Peyer's patch (tissue), 4 donors: ENCODE results near the gene USP1. TPM values are rescaled to one million over a fixed set of nuclear protein-coding genes. Genes with fewer than 3 reads are reported as not detected.

ENCODE experiments used
- DNase-seq, 3 donors: peaks; one replicate each; pipeline ENCODE4 v3.0.0-alpha.2; 2017 to 2019
- H3K27ac ChIP-seq, 4 donors: fragments of 200-600 bp; sonication (generic); one replicate each; pipeline ENCODE4 v1.5.1; 2016 to 2019
- H3K27me3 ChIP-seq, 2 donors: fragments of 200-600 bp; sonication (generic); one replicate each; pipeline ENCODE4 v1.5.1; 2019
- H3K36me3 ChIP-seq, 3 donors: fragments of 200-600 bp; sonication (generic); one replicate each; pipeline ENCODE4 v1.5.1; 2016 to 2019
- H3K4me1 ChIP-seq, 4 donors: fragments of 200-600 bp; sonication (generic); one replicate each; pipeline ENCODE4 v1.5.1; 2016 to 2019
- H3K4me3 ChIP-seq, 4 donors: fragments of 200-600 bp; sonication (generic); 1 replicate in 3 of 4; 2 replicates in 1 of 4; pipeline ENCODE4 v1.5.1; 2016 to 2019; ENCODE audit warnings: mild to moderate bottlenecking in 1 of 4
- H3K9me3 ChIP-seq, 4 donors: fragments of 200-600 bp; sonication (generic); one replicate each; pipeline ENCODE4 v1.5.1; 2016 to 2019; ENCODE audit warnings: mild to moderate bottlenecking in 1 of 4
- CTCF ChIP-seq, 6 experiments: fragments of 450-650 bp in 4 of 6; fragments of 200-600 bp in 2 of 6; sonication (generic) in 1 of 6; IDR thresholded peaks; one replicate each; pipeline ENCODE4 v1.5.1; 2017 to 2019; ENCODE audit warnings: antibody characterized with exemption in 6 of 6, mild to moderate bottlenecking in 3 of 6, moderate library complexity in 1 of 6
- POLR2A ChIP-seq, 2 donors: fragments of 450-650 bp; IDR thresholded peaks; one replicate each; pipeline ENCODE4 v1.5.1; 2017; ENCODE audit warnings: antibody characterized with exemption in 2 of 2, mild to moderate bottlenecking in 2 of 2, moderate library complexity in 2 of 2
- total RNA-seq, 4 donors: library from RNA; depleted of rRNA; stranded (reverse); fragments of >200 nt; gene quantifications; one replicate each; pipeline ENCODE4 v1.1.0, GENCODE V29; 2016

Gene USP1
- total RNA-seq, 4 donors from 2014 or later, result 13.8 to 23.9 (median 20.6) TPM

- H3K36me3 ChIP-seq, result no peaks in the 10 kb centered on the region
- TF ChIP-seq POLR2A (IDR thresholded peaks at IDR 0.05) (no peak), CTCF (IDR thresholded peaks at IDR 0.05) (no peak)
- no peak overlapping the region for H3K4me3 ChIP-seq
- no peaks in the 10 kb centered on the region for H3K9me3 ChIP-seq
- no peak for DNase-seq
- H3K4me1 ChIP-seq, result no peaks in the 10 kb centered on the region
- no peak overlapping the region for H3K27ac ChIP-seq
- H3K27me3 ChIP-seq, result no peaks in the 10 kb centered on the region
Observed at GRCh38 chr1:62394646-62395045, 42.2 kb upstream of the USP1 start.

- Histone ChIP-seq H3K4me1 (no peaks in the 10 kb centered on the region), H3K27me3 (no peaks in the 10 kb centered on the region), H3K27ac (no peak overlapping the region), H3K36me3 (no peaks in the 10 kb centered on the region), H3K4me3 (no peak overlapping the region), H3K9me3 (no peaks in the 10 kb centered on the region)
- TF ChIP-seq CTCF (IDR thresholded peaks at IDR 0.05), result no peak
- no peak for TF ChIP-seq POLR2A (IDR thresholded peaks at IDR 0.05)
- DNase-seq, result no peak
Observed at GRCh38 chr1:62395291-62395690, 41.6 kb upstream of the USP1 start.

- Histone ChIP-seq H3K36me3 (no peaks in the 10 kb centered on the region), H3K27ac (no peak overlapping the region), H3K4me1 (no peaks in the 10 kb centered on the region), H3K4me3 (no peak overlapping the region), H3K27me3 (no peaks in the 10 kb centered on the region), H3K9me3 (no peaks in the 10 kb centered on the region)
- TF ChIP-seq CTCF (IDR thresholded peaks at IDR 0.05), result no peak
- no peak for TF ChIP-seq POLR2A (IDR thresholded peaks at IDR 0.05)
- no peak for DNase-seq
Observed at GRCh38 chr1:62396871-62397270, 40.0 kb upstream of the USP1 start.

- H3K36me3 ChIP-seq, result no peaks in the 10 kb centered on the region
- no peaks in the 10 kb centered on the region for H3K4me1 ChIP-seq
- no peaks in the 10 kb centered on the region for H3K27me3 ChIP-seq
- H3K9me3 ChIP-seq, result no peaks in the 10 kb centered on the region
- H3K27ac ChIP-seq, result no peak overlapping the region
- no peak overlapping the region for H3K4me3 ChIP-seq
- no peak for TF ChIP-seq CTCF (IDR thresholded peaks at IDR 0.05)
- TF ChIP-seq POLR2A (IDR thresholded peaks at IDR 0.05), result no peak
- DNase-seq, result no peak
Observed at GRCh38 chr1:62397301-62397700, 39.5 kb upstream of the USP1 start.

- Histone ChIP-seq H3K36me3 (no peaks in the 10 kb centered on the region), H3K4me1 (no peaks in the 10 kb centered on the region), H3K27me3 (no peaks in the 10 kb centered on the region), H3K27ac (no peak overlapping the region), H3K4me3 (no peak overlapping the region), H3K9me3 (no peaks in the 10 kb centered on the region)
- TF ChIP-seq POLR2A (IDR thresholded peaks at IDR 0.05) (no peak), CTCF (IDR thresholded peaks at IDR 0.05) (no peak)
- no peak for DNase-seq
Observed at GRCh38 chr1:62398377-62398776, 38.5 kb upstream of the USP1 start.
